K562 (cell line): ENCODE results near the gene RC3H2.

Experiments
- CTCF ChIP-seq, 3 experiments: IDR thresholded peaks in 2 of 3; conservative IDR thresholded peaks in 1 of 3; 2 replicates each; pipeline ENCODE4 v1.5.1; 2011 to 2012; ENCODE audit warnings: low read length in 3 of 3, mild to moderate bottlenecking in 3 of 3, control low read depth in 2 of 3, improper control_type of control experiment in 1 of 3, inconsistent platforms in 1 of 3, low read depth in 1 of 3, mixed read lengths in 1 of 3, moderate library complexity in 1 of 3; ENCODE audit not compliant: insufficient read depth in 2 of 3
- HCFC1 ChIP-seq: IDR thresholded peaks from 2 replicates; pipeline ENCODE4 v1.6.1; 2012; ENCODE audit warnings: low read depth, low read length, improper control_type of control experiment
- IRF9 ChIP-seq: fragments of 450-650 bp; IDR thresholded peaks from 2 replicates; pipeline ENCODE4 v1.6.1; 2016; ENCODE audit warnings: missing biosample characterization, missing genetic modification characterization
- MED1 ChIP-seq: sonication (generic); formaldehyde crosslinking; IDR thresholded peaks from 2 replicates; pipeline ENCODE4 v1.8.1; 2023; ENCODE audit warnings: missing genetic modification reagents, borderline replicate concordance
- MXI1 ChIP-seq: IDR thresholded peaks from 2 replicates; pipeline ENCODE4 v1.6.1; 2011; ENCODE audit warnings: low read depth, mild to moderate bottlenecking, improper control_type of control experiment, low read length
- NFE2L1 ChIP-seq: fragments of 450-650 bp; IDR thresholded peaks from 2 replicates; pipeline ENCODE4 v1.6.1; 2016; ENCODE audit warnings: missing genetic modification characterization, low read depth, mild to moderate bottlenecking, missing compliant biosample characterization, moderate library complexity, borderline replicate concordance
- POLR2AphosphoS2 ChIP-seq: IDR thresholded peaks from 2 replicates; pipeline ENCODE4 v1.6.1; 2012; ENCODE audit warnings: low read length, improper control_type of control experiment
- SP2 ChIP-seq: IDR thresholded peaks from 2 replicates; pipeline ENCODE4 v1.6.1; 2011; ENCODE audit warnings: mild to moderate bottlenecking, low read depth, low read length, moderate library complexity; ENCODE audit not compliant: poor library complexity, severe bottlenecking; ENCODE audit errors: extremely low read depth
- SREBF2 ChIP-seq: sonication (generic); formaldehyde crosslinking; IDR thresholded peaks from 2 replicates; pipeline ENCODE4 v1.4.0; 2020; ENCODE audit warnings: mild to moderate bottlenecking, missing genetic modification reagents
- UBTF ChIP-seq, 2 experiments: IDR thresholded peaks; 2 replicates each; pipeline ENCODE4 v1.6.1; 2012; ENCODE audit warnings: improper control_type of control experiment in 2 of 2, low read depth in 2 of 2, low read length in 2 of 2, borderline replicate concordance in 1 of 2
- ZNF184 ChIP-seq: sonication (generic); formaldehyde crosslinking; IDR thresholded peaks from 2 replicates; pipeline ENCODE4 v1.5.0; 2020; ENCODE audit warnings: missing genetic modification reagents

DNA sequence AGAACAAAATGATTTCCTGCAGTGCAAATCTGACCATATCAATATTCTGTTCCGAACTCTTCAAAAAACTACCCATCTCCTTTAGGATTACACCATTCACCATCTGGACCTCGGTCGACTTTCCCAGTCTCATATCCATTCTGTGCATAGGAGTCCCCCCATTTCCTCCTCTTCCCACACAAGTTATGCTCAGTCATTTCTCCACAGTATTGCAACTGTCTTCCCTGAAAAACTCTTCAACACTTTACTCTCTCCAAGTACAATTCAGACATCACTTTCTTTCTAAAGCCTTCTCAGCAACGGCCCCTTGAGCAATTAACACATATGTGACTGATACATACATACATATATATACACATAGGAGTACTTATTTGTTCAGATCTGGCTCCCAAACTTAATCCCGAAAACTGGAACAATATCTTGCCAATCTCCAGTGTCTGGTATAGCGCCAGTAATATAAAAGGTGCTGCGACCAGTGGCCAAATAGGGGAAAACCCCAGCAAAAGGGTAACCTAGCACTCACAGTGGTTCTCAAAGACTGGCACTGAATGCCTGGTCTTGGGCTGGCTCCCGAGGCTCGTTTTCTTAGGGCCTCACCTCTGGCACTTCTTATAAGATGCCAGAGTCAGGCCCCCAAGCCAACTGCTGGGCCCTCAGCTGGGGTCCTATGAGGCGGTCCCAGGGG lies 25.5 kb upstream of the RC3H2 start:
- TF ChIP-seq IRF9 (tag) (no peak), POLR2AphosphoS2 (no peak), SP2 (no peak), CTCF (IDR thresholded peaks at IDR 0.05 in 2 of 3, conservative IDR thresholded peaks at IDR 0.05 in 1 of 3; ENCODE audit: insufficient read depth in 2 of 3, low read depth in 1 of 3, low read length in 3 of 3) (no peak), HCFC1 (no peak), MED1 (CRISPR knock-in tag) (no peak), UBTF (IDR thresholded peaks at IDR 0.05; ENCODE audit: borderline replicate concordance in 1 of 2, low read depth in 2 of 2, low read length in 2 of 2) (no peak), NFE2L1 (tag) (no peak), MXI1 (no peak), SREBF2 (CRISPR knock-in tag) (no peak), ZNF184 (CRISPR knock-in tag) (no peak)
